Naive thymus-derived CD8-positive, alpha-beta T cell (primary cell): ENCODE results near the gene RAB6D. TPM values are rescaled to one million over a fixed set of nuclear protein-coding genes. Genes with fewer than 3 reads are reported as not detected.
A peak's percentile ranks its signal among the peaks of the same experiment; 100 is the strongest.
"Not testable (repeated sequence)": the region's sequence is repeated elsewhere in the genome, so short reads cannot be mapped to it uniquely, and the experiment has no call there.

Experiments
- ATAC-seq, 2 donors: fragments of 150-1000 bp; cut with Tn5 transposase in 1 of 2; sonication (Bioruptor Pico), chemical (Tn5 transposase) in 1 of 2; 1 replicate in 1 of 2; 2 replicates in 1 of 2; pipeline ENCODE4 v1.10.0; 2021; ENCODE audit warnings: mild to moderate bottlenecking in 2 of 2, moderate library complexity in 2 of 2
- POLR2A ChIA-PET: fragments of 350-600 bp; sonication (Branson Sonifier 250); formaldehyde crosslinking; loops from one replicate; lab custom pipeline; 2021; ENCODE audit warnings: antibody characterized with exemption; lab: Charles Lee
- DNase-seq, 10 donors: peaks; one replicate each; pipeline versions ENCODE4 v3.0.0 to v3.0.0-alpha.2; 2020 to 2022
- H3K27ac Mint-ChIP-seq, 10 donors: one replicate each; pipeline ENCODE4 v1.8.0; 2020 to 2022; ENCODE audit warnings: mild to moderate bottlenecking in 10 of 10, mixed read lengths in 10 of 10, moderate library complexity in 4 of 10, inconsistent platforms in 1 of 10
- H3K27me3 Mint-ChIP-seq, 5 donors: one replicate each; pipeline ENCODE4 v1.8.0; 2021 to 2022; ENCODE audit warnings: mixed read lengths in 5 of 5
- H3K36me3 Mint-ChIP-seq, 3 donors: one replicate each; pipeline ENCODE4 v1.8.0; 2020 to 2022; ENCODE audit warnings: mixed read lengths in 3 of 3, mild to moderate bottlenecking in 2 of 3, inconsistent platforms in 1 of 3
- H3K4me1 Mint-ChIP-seq, 4 donors: one replicate each; pipeline ENCODE4 v1.8.0; 2021 to 2022; ENCODE audit warnings: mixed read lengths in 4 of 4
- H3K4me3 Mint-ChIP-seq, 10 donors: one replicate each; pipeline ENCODE4 v1.8.0; 2020 to 2022; ENCODE audit warnings: mild to moderate bottlenecking in 10 of 10, mixed read lengths in 10 of 10, moderate library complexity in 6 of 10, inconsistent platforms in 1 of 10
- H3K9me3 Mint-ChIP-seq, 9 donors: one replicate each; pipeline ENCODE4 v1.8.0; 2020 to 2022; ENCODE audit warnings: mixed read lengths in 9 of 9, mild to moderate bottlenecking in 3 of 9, inconsistent platforms in 1 of 9, moderate library complexity in 1 of 9
- polyA plus RNA-seq, 3 donors: library from polyadenylated mRNA; unstranded; fragments of 300-500 nt; fragmentation: Illumina TruSeq; gene quantifications; one replicate each; pipeline ENCODE4 v1.2.3, GENCODE V29; 2021
- total RNA-seq, 8 experiments: library from RNA in 2 of 8; stranded (reverse) in 2 of 8; gene quantifications; one replicate each; pipeline ENCODE4 v1.2.3 and lab custom pipeline; 2021 to 2026

Gene RAB6D
- total and polyA plus RNA-seq, 5 experiments from 2014 or later, result not detected

DNA sequence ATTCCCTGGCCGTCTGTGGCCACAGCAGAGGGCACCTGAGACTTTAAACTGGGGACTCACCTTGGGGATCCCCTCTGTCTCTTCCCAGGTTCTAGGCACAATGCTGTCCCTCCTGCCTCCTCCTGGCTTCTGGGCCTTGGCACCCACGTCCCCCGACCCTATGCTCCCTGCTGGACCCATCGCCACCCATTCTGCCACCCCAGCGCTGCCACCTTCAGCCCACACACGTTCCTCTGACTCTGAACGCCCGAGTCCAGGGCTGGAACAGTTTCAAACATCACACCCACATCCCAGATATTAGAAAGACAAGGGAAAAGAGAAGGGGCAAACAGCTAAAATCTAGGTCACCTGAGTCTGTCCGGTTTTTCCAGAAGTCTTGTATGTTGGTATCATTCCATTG, 28.0 kb upstream of the RAB6D start:
- H3K4me1 Mint-ChIP-seq, H3K4me3 Mint-ChIP-seq, H3K27ac Mint-ChIP-seq, POLR2A ChIA-PET, DNase-seq, H3K36me3 Mint-ChIP-seq, ATAC-seq, H3K9me3 Mint-ChIP-seq: not testable (repeated sequence)
- H3K27me3 Mint-ChIP-seq, result peaks cover 3 to 24% (median 18%) of the 10 kb centered on the region in 5 donors

DNA sequence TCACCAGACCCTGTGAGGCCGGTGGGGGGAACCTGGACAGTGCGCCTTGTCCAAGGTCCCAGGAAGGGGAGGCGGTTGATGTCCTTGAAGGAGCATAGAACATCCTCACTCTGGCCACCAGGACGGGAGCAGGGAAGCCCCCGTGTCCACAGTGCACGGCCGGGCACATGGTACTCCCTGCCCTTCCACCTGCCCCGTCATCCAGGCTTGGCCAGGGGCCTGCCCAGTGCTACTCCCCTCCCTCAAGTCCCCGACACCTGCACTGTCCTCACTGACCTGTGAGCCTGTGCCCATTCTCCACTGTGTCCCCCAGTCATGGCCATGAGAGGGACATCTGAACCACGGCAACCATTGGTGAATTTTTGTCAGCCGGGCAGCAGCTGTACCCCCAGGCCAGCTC, 27.5 kb upstream of the RAB6D start:
- POLR2A ChIA-PET, ATAC-seq, H3K4me1 Mint-ChIP-seq, H3K27ac Mint-ChIP-seq, H3K4me3 Mint-ChIP-seq, H3K9me3 Mint-ChIP-seq, DNase-seq, H3K36me3 Mint-ChIP-seq: not testable (repeated sequence)
- H3K27me3 Mint-ChIP-seq, result peaks cover 3 to 24% (median 18%) of the 10 kb centered on the region in 5 donors

DNA sequence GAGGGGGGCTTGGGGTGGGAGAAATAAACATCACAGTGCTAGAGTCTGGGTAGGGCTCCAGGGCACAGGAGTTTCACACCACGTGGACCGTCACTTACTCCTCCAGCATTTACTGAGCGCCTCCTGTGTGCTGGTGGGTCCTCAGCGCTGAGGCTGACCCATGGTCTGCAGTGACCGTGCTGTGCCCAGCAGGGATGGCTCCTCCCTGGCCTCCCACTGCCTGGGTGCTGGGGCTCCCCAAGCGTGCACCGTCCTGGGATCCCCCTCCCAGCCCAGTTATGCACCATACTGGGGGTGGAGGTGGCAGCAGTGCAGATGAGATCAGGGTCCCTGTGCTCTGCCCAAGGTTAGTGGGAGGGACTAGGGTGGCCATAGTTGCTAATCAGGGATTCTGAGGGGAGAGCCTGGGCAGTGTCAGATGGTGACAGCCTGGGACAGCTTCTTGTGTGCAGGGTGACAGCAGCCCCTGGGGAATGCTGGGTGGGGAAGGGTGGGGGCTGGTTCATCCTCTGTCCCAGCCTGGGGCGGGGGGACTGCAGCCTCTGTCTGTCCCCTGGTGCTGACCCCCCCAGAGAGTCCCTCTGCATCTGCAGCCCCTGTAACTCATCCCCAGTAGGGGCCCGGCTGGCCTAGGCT, 26.6 kb upstream of the RAB6D start:
- not testable (repeated sequence) for ATAC-seq, H3K27ac Mint-ChIP-seq, H3K9me3 Mint-ChIP-seq

DNA sequence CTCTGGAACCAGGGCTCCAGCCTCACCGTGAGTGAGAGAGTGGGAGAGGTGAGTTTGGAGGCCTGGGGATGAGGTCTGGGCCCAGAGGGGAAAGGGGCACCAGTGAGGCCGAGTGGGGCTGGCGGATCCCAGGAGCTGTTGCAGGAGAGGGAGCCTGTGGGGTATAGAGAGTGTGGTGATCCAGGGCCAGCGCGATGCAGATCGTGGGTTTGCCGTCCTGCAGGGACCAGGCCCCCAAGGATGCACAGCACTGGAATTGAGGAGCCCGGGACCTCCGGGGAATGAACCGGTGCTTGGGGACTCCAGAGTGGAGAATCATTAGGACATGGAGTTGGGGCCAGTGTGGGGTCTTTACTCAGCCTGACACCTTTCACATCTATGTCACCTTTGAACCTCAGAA, 25.7 kb upstream of the RAB6D start:
- H3K4me1 Mint-ChIP-seq, result peaks cover 0 to 1% (median 0%) of the 10 kb centered on the region in 4 donors
- peaks cover 2 to 24% (median 18%) of the 10 kb centered on the region in 5 donors for H3K27me3 Mint-ChIP-seq
- H3K27ac Mint-ChIP-seq, result no peak overlapping the region
- no peaks in the 10 kb centered on the region for H3K9me3 Mint-ChIP-seq
- DNase-seq (no peak), ATAC-seq (no peak)
- H3K36me3 Mint-ChIP-seq, result no peaks in the 10 kb centered on the region
- no peak overlapping the region for H3K4me3 Mint-ChIP-seq
- POLR2A ChIA-PET, result no interaction called here

More for the DNA sequence above, 26.6 kb upstream of the RAB6D start:
- DNase-seq, H3K4me3 Mint-ChIP-seq, POLR2A ChIA-PET, H3K4me1 Mint-ChIP-seq, H3K36me3 Mint-ChIP-seq: not testable (repeated sequence)
- H3K27me3 Mint-ChIP-seq, result peaks cover 2 to 24% (median 18%) of the 10 kb centered on the region in 5 donors

DNA sequence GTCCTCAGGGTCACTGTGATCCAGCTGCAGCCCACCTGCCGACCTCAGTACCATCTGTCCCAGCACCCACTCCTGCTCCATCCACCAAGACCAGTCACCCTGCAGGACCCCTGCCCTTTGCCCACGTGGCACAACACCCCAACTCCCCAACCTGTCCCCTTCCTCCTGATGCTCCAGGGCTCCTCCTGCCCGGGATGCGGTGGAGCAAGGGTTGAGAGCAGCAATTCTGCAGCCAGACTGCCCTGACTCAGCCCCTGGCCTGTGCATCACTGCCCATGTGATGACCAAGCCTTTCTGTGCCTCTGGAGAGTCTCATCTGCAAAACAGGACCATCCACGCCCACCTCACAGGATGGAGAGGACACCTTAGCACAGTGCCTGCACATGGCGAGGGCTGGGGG, 24.9 kb upstream of the RAB6D start:
- H3K36me3 Mint-ChIP-seq, H3K4me3 Mint-ChIP-seq, ATAC-seq, H3K27ac Mint-ChIP-seq, H3K4me1 Mint-ChIP-seq, POLR2A ChIA-PET, H3K9me3 Mint-ChIP-seq, DNase-seq: not testable (repeated sequence)
- H3K27me3 Mint-ChIP-seq, result peaks cover 2 to 24% (median 18%) of the 10 kb centered on the region in 5 donors

DNA sequence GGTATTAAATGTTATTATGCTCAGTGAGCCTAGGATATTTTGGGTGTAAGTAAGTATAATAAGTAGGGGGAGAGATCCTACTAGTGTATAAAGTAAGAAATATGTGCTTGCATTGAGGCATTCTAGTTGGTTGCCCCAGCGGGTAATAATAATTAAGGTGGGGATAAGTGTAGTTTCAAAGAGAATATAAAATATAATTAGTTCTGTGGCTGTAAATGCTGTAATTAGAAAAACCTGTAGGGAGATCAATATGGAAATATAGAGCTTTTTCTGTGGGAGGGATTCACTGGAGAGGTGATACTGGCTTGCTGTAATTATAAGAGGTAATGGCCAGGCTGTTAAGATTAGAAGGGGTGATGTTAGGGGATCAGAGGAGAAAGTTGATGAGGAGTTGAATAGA, 9.1 kb upstream of the RAB6D start:
- H3K27ac Mint-ChIP-seq, ATAC-seq, H3K4me3 Mint-ChIP-seq, H3K36me3 Mint-ChIP-seq, H3K9me3 Mint-ChIP-seq, DNase-seq, H3K27me3 Mint-ChIP-seq, H3K4me1 Mint-ChIP-seq, POLR2A ChIA-PET: not testable (repeated sequence)

DNA sequence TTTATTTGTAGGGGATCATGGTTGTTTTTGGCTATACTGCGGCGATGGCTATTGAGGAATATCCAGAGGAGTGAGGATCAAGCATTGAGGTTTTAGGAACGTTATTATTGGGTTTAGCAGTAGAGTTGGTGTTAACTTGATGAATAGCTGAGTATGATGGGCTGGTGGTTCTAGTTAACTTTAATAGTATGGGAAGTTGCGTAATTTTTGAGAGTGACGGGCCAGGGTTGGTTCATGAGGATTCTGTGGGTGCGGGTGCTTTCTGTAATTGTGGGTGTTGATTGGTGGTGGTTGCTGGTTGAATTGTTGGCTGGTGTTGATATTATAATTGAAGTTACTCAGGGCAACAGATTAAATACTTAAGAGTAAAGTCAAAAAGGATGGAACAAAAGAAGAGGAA, 6.0 kb upstream of the RAB6D start:
- DNase-seq, result no peak
- H3K9me3 Mint-ChIP-seq, result peaks cover 0 to 2% (median 0%) of the 10 kb centered on the region in 9 donors
- H3K36me3 Mint-ChIP-seq, result peaks cover 0 to 4% (median 0%) of the 10 kb centered on the region in 3 donors
- no peak for ATAC-seq
- H3K4me3 Mint-ChIP-seq, result no peak overlapping the region
- H3K27ac Mint-ChIP-seq, result no peak overlapping the region
- H3K4me1 Mint-ChIP-seq, result peaks cover 0 to 3% (median 0%) of the 10 kb centered on the region in 4 donors
- POLR2A ChIA-PET, result no interaction called here
- peaks cover 12 to 21% (median 19%) of the 10 kb centered on the region in 5 donors for H3K27me3 Mint-ChIP-seq

DNA sequence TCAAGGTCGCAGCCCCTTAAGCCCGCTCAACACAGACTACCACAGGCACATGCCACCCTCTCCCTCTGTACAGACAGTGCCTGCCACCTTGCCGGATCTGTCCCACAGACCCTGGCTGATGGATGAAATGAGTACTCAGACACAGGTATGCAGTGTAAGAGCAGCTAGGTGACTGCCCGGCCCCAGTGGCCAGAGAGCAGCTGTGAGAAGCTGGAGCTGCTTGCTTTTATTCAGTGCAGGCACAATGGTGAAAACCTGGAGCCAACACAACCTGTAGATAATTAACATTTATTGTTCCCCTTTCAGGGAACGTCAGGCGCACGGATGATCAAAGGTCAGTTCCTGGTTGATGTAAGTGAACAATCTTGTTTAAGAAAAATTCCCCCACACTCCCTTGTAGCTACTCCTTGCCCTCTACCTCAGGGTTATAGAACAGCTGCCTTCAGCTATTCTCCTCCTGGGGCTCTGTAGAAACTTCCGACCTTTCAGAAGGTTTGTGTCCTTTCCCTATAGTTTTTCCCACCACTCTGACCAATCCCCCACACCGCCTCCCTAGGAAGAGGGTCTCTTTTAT, 4.6 kb upstream of the RAB6D start:
- Mint-ChIP-seq H3K27me3 (peaks cover 17 to 32% (median 25%) of the 10 kb centered on the region in 5 donors), H3K36me3 (peaks cover 0 to 11% (median 0%) of the 10 kb centered on the region in 3 donors)
- H3K4me3 Mint-ChIP-seq, H3K27ac Mint-ChIP-seq, ATAC-seq, H3K4me1 Mint-ChIP-seq, H3K9me3 Mint-ChIP-seq, DNase-seq, POLR2A ChIA-PET: not testable (repeated sequence)

DNA sequence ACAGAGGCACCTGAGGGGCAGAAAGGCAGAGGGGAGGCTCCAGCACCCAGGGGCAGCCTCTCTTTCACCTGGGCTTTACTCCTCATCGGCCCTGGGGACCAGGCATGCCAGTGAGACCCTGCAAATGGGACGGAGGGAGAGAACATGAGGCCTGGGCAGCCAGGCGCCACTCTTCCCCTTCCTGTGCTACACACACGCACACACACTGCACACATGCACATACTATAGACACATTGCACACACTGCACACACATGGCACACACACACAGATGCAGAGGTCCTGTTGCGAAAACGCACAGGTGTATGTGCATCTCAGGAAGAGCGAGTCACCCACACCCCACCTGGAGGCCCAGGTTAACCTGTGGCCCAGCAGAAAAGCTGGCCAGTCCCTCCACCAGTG, 3.4 kb upstream of the RAB6D start:
- peaks cover 0 to 11% (median 2%) of the 10 kb centered on the region in 3 donors for H3K36me3 Mint-ChIP-seq
- no peak overlapping the region for H3K4me3 Mint-ChIP-seq
- ATAC-seq (no peak), DNase-seq (no peak)
- POLR2A ChIA-PET, result no interaction called here
- no peaks in the 10 kb centered on the region for H3K9me3 Mint-ChIP-seq
- H3K27me3 Mint-ChIP-seq, result peaks cover 20 to 44% (median 24%) of the 10 kb centered on the region in 5 donors
- peaks cover 6 to 15% (median 9%) of the 10 kb centered on the region in 4 donors for H3K4me1 Mint-ChIP-seq
- H3K27ac Mint-ChIP-seq, result no peak overlapping the region

DNA sequence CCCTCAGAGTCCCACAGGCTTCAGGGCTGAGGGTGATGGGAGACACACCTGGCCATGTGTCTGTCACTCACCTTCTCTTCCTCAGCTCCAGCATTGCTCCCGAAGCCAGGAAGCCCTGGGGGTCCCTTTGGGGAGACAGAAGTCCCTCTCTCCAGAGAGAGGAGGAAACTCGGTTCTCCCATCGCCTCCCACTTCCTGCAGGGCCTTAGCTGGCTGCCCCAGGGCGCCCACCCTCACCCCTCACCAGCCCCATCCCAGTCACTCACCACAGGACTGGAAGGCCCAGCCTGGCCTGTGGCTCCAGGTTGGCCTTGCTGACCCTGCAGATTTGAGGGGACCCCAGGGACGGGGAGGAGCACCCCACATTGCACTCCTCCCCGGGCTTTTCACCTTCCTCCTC, 2.7 kb upstream of the RAB6D start:
- Mint-ChIP-seq H3K27me3 (peaks cover 20 to 50% (median 27%) of the 10 kb centered on the region in 5 donors), H3K9me3 (peaks cover 0 to 3% (median 0%) of the 10 kb centered on the region in 9 donors), H3K4me1 (peaks cover 6 to 15% (median 9%) of the 10 kb centered on the region in 4 donors), H3K36me3 (peaks cover 0 to 11% (median 2%) of the 10 kb centered on the region in 3 donors), H3K4me3 (no peak overlapping the region), H3K27ac (no peak overlapping the region)
- no peak for ATAC-seq
- POLR2A ChIA-PET, result no interaction called here
- no peak for DNase-seq

DNA sequence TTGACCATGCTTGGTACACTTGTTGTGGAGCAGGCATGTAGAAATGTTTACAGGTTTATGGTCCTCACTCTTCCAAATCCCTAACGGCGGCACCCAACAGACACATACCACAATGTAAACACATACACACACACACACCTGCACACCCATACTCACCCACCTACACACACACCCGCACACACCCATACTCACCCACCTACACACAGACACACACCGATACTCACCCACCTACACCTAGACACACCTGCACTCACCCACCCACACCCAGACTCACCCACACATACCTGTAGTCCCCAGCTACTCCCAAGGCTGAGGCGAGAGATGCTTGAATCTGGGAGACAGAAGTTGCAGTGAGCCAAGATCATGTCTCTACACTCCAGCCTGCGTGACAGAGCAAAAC, 1.5 kb upstream of the RAB6D start:
- H3K4me3 Mint-ChIP-seq, result no peak overlapping the region
- peaks cover 21 to 60% (median 32%) of the 10 kb centered on the region in 5 donors for H3K27me3 Mint-ChIP-seq
- DNase-seq (no peak), ATAC-seq (no peak)
- POLR2A ChIA-PET, result no interaction called here
- H3K4me1 Mint-ChIP-seq, result peaks cover 6 to 15% (median 9%) of the 10 kb centered on the region in 4 donors
- peaks cover 0 to 11% (median 2%) of the 10 kb centered on the region in 3 donors for H3K36me3 Mint-ChIP-seq
- H3K27ac Mint-ChIP-seq, result no peak overlapping the region
- peaks cover 0 to 3% (median 0%) of the 10 kb centered on the region in 9 donors for H3K9me3 Mint-ChIP-seq

DNA sequence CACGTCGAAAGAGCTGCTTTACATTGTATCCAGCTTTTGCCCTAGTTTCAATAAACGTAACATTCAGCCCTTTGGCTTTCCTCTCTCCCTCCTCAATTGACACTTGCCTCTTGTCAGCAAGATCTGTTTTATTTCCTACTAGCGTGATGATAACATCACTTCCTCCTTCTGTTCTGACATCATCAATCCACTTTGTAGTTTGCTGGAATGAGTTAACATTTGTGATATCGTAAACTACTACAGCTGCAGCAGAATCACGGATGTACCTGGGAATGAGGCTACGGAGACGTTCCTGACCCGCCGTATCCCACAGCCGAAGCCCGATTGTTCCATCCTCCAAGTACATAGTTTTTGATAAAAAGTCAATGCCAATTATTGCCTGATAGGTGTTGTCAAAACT, 755 bp downstream of the RAB6D start:
- peak overlapping the region in 1 of 10 donors; percentile 63 for H3K27ac Mint-ChIP-seq
- POLR2A ChIA-PET, DNase-seq, H3K9me3 Mint-ChIP-seq: not testable (repeated sequence)
- peaks cover 6 to 15% (median 9%) of the 10 kb centered on the region in 4 donors for H3K4me1 Mint-ChIP-seq
- peaks cover 0 to 11% (median 2%) of the 10 kb centered on the region in 3 donors for H3K36me3 Mint-ChIP-seq
- ATAC-seq, result peak in 1 of 2 donors; percentile 38
- H3K27me3 Mint-ChIP-seq, result peaks cover 24 to 75% (median 41%) of the 10 kb centered on the region in 5 donors
- H3K4me3 Mint-ChIP-seq, result peak overlapping the region in 6 of 10 donors; percentile 1 to 59 (median 41)

DNA sequence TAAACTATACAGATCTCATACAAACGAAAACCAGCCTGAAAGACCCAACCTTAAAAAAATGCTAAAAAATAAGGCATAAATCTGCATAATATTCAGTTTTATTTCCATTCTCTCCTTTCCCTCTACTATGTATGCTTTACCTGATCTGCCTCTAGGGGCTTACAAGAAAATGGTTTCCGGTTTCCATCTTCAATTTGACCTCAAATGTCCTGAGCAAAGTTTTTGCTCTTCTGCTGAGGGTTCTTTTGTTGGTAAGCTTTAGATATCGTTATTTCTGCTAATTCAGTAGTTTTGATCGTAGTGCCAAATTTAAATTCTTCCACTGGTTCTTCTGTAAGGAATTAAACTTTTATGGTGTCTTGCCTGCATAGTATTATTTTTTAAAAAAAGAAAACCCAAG, 2.2 kb downstream of the RAB6D start:
- H3K4me3 Mint-ChIP-seq, H3K27ac Mint-ChIP-seq, DNase-seq, H3K9me3 Mint-ChIP-seq, POLR2A ChIA-PET, ATAC-seq: not testable (repeated sequence)
- H3K36me3 Mint-ChIP-seq, result peaks cover 0 to 11% (median 2%) of the 10 kb centered on the region in 3 donors
- peaks cover 26 to 76% (median 40%) of the 10 kb centered on the region in 5 donors for H3K27me3 Mint-ChIP-seq
- peaks cover 6 to 15% (median 9%) of the 10 kb centered on the region in 4 donors for H3K4me1 Mint-ChIP-seq
